GM19239 (cell line): ENCODE measurements around the gene TNFRSF14.
"Not testable (repeated sequence)": the region's sequence is repeated elsewhere in the genome, so short reads cannot be mapped to it uniquely, and the experiment has no call there.

ENCODE experiments used
- DNase-seq: peaks from one replicate; pipeline ENCODE4 v3.0.0; 2011; ENCODE audit warnings: low spot score; ENCODE audit not compliant: insufficient read length
- FAIRE-seq: peaks from 2 replicates; lab custom pipeline; 2011; peaks lifted over from hg19 to GRCh38; lab: Jason Lieb, UNC

Gene TNFRSF14

DNA sequence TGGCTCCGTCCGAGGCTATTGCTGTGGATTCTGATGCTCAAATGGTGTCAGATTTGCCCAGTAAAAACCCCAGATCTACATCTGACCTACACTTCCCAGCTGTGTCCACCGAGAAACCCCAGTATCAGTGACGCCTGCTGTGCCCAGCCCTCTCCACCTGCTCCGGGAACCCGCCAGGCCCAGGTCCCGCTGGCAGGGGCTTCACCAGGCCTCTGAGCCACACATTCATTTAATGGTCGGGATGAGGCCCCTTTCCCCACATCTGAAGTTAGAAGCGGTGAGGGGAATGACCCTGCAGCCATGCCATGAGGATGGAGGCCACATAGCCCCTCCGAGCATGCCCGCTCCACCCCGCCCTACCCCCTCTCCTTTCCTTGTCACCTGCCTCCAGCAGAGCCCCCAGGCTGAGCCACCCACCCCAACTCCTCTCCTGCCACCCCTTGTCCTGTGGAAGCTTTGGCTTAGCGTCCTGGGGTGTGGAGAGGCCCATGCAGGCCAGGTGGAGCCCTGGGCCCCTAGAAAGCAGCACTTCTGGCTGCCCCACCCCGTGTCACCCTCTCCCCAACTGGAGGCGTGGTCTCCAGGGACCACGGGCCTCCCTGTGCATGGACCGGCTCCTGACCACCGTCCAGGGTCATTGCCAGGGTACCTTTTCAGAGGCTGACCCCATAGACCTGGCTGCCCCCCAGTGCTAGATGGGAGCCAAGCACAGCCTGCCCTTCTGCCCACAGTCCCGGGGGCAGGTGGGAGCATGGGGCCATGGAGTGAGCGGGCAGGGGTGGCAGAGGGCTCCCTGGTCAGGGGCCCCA lies 8.0 kb downstream of the TNFRSF14 start:
- FAIRE-seq, result no peak
- no peak for DNase-seq

DNA sequence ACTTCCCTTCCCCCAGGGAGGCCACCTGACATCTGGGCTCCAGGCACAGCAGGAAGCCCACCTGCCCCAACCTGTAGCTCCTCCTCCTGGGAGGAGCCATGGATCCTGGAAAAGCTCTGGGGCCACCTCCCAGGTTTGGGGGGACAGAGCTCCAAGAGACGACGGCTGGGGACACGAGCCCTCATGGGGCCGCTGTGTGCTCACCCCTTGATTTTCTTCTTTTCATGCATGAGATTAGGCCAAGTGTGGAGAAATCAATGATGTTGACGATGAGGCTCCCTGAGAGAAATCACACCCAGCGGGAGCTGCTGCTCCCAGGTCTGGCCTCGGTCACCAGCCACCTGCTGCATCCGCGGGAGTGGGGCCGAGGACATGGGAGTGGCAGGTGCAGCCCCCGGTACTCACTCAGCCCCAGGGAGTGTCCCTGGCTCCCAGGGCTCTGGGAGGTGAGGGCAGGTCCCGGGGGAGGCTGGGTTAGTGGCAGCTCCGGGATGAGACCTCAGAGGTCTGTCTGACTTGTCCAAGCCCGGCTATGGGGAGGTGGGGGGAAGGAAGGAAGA lies 8.7 kb downstream of the TNFRSF14 start:
- DNase-seq, result no peak
- no peak for FAIRE-seq

DNA sequence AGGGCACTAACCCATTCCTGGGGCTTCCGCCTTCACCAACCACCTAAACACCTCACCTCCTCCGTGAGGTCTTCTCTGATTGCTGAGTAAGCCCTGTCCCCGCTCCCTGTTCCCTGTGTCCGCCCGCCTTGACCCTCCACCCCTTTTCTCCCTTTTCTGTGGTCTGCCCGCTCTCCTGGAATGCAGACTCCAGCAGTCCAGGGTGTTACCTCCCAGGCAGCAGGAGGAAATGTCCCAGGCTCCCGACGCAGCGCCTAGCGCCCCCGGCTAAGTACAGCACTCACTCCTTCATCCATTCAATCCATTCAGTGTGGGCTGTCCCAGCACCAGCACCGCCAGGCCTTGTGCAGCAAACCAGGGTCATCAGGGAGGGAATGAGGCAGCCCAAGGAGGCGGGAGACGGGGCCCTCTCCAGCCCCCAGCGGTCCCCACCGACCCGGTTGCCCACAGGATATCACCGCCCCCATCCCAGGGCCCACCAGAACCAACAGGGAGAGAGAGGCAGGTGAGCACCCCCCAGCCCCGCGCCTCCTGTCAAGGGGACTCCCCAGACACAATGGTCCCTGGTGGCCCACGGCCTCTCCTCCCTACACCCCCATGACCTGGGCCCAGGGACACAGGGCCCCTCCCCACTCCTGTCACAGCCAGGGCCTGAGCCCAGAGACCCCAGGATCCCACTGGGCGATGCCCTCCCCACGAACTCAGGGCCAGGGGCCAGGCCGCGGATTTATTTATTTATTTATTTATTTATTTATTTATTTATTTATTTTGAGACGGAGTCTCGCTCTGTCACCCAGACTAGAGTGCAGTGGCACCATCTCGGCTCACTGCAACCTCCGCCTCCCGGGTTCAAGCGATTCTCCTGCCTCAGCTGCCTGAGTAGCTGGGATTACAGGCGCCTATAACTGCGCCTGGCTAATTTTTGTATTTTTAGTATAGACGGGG lies 10.2 kb downstream of the TNFRSF14 start:
- no peak for FAIRE-seq
- DNase-seq, result no peak

DNA sequence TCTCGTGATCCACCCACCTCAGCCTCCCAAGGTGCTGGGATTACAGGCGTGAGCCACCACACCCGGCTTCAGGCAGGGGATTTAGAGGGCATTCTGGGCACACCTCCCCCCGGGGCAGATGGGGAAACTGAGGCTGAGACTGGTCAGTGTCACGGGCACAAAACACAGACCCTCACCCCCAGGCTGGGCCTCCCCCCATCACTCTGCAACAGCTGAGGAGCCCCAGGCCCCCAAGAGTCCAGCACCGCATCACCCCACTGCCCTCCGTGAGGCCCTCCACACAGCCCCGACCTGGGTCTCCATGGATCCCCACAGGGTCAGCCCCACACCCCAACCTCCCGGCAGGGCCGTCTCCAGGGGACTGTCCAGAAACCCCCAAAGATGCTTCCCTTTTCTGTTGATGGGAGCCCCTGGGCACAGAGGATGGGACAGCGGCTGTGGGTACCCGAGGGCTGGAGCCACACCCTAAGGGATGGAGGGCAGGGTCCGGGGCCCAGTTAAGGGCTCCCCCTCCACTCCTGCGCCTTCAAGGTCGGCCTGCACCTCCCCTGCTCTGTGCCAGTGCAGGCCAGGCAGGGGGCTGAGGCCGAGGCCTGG lies 11.0 kb downstream of the TNFRSF14 start:
- no peak for FAIRE-seq
- DNase-seq, result no peak

DNA sequence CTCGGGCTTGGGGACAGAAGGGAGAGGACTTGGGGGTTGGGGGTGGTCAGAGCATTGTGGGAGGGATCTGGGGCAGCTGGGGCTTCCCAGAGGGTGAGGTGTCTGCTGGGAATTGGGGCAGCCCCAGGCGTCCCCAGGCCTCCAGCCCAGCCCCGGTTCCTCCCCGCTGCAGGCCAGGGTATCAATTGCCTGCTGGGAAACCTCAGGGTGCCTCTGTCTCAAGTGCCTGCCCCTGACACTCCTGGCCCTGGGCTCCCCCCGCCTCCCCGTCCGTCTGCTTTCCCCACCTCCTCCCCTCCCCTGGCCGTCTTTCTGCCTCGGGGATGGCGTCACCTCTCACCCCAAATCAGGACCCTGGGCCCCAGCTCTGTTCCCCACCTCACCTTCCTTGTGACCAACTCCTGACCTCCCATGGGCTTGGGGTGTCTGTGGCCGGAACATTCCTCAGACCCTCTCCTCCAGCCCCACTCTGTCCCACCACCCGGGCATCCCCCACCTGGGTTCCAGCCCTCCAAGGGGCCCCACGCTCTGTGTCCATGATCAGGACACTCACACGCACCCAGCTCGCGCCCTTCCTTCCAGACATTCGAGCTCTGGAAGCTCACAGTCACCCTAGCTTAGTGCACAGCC lies 12.1 kb downstream of the TNFRSF14 start:
- peak; percentile 21 for FAIRE-seq
- not testable (repeated sequence) for DNase-seq

DNA sequence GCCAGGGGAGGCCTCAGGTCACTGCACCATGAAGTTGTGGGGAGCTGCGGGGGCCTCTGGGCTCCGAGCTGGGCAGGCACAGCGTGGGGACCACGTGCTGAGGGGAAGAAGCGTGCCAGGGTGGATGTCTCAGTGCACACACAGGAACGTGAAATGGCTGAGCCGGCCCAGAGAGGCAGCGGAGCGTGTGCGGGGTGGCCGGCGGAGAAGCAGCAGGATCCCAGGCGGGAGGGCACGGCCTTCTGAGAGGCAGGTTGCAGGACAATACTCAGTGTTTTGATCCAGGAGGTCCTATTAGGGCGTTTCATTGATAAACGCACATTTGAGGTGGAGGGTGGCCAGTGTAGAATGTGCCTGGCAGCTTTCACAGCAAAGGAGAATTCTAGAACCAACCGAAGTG lies 12.9 kb downstream of the TNFRSF14 start:
- no peak for FAIRE-seq
- no peak for DNase-seq

DNA sequence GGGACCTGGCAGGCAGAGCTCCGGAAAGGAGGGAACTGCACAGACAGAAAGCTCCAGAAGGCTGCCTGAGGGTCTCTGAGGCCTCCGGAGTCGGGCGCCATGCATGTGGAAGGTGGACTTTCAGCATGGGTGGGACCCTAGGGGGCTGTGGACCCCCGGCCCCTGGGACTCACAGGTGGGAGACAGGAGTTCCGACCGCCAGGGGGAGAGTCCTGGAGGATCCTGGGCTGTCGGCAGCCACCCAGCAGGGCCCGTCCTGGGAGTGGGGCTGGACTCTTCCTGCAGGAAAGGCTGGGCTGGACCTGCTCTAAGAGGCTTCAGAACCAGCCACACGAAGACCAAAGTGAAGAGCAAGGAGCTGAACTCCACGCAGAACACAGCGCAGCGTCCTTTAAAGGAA lies 13.5 kb downstream of the TNFRSF14 start:
- DNase-seq, FAIRE-seq: not testable (repeated sequence)

DNA sequence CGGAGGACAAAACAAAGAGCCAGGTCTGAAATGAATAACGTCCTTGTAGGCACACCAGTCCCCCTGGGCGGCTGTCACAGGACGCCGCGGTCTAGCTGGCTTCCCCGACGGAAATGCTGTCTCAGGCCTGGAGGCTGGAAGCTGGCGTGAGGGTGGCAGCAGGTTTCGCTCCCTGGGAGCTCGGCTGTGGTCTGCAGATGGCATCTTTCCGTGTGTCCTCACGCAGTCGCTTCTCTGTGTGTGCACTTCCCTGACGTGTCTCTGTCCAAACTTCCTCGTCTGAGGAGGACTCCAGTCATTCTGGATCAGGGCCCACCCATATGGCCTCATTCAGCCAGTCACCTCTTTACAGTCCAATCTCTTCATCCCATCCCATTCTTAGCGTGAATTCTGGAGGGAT lies 14.2 kb downstream of the TNFRSF14 start:
- FAIRE-seq, result no peak
- no peak for DNase-seq

DNA sequence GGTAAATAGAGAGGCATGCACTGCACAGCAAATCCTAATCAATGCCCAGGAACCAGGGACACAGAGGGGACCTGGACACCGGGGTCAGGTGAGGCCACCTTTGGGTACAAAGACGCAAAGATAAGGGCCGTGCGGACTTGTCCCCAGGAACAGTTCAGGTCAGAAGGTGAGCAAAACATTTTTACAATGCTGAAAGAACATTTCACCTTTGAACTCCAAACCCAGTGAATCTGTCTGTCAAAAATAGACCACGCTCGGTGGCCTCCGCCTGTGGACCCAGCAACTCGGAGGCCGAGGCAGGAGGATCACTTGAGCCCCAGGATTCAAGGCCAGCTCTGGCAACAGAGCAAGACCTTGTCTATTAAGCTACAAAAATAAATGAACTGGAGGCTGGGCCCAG lies 15.2 kb downstream of the TNFRSF14 start:
- DNase-seq (no peak), FAIRE-seq (no peak)

DNA sequence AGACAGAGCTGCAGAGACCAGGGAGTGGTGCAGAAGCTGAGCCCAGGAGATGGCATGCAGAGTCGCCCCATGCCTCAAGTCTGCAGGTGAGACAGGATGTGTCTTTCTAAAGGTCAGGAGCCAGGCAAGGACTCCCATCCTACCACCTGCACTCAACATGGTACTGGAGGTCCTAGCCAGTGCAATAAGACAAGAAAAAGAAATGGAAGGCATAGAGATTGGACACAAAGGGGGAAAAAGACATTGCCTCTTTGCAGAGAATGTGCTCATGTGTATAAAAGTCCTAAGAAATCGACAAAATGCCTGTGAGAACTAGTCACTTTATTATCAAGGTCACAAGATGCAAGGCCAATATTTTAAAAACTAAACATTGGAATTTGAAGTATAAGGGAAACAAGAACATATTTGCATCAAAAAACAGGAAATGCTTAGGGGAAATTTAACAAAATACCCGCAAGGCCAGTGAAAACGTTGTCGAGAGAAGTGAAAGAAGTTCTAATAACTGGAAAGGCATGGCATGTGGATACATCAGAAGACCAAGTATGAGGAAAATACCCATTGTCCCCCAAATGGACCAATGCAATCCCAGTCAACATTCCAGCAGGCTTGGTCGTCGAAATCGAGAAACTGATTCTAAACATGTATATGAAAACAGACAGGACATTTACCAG lies 17.2 kb downstream of the TNFRSF14 start:
- DNase-seq (no peak), FAIRE-seq (no peak)

DNA sequence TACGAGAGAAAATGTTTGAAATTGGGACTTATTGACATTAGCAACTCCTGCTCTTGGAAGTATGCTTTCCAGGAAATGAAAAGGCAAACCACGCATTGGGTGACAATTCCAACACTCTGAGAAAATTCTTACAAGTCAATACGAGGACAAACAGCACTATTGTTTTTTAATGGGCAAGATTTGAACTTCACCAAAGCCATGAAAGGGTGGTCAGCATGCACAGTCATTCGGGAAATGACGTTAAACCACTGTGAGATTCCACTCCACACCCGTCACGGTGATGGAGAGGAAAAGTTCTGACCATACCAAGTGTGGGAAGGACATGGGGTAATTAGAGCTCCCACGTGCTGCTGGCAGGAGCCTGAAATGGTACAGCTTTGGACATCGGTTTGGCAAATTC lies 18.2 kb downstream of the TNFRSF14 start:
- no peak for FAIRE-seq
- no peak for DNase-seq

DNA sequence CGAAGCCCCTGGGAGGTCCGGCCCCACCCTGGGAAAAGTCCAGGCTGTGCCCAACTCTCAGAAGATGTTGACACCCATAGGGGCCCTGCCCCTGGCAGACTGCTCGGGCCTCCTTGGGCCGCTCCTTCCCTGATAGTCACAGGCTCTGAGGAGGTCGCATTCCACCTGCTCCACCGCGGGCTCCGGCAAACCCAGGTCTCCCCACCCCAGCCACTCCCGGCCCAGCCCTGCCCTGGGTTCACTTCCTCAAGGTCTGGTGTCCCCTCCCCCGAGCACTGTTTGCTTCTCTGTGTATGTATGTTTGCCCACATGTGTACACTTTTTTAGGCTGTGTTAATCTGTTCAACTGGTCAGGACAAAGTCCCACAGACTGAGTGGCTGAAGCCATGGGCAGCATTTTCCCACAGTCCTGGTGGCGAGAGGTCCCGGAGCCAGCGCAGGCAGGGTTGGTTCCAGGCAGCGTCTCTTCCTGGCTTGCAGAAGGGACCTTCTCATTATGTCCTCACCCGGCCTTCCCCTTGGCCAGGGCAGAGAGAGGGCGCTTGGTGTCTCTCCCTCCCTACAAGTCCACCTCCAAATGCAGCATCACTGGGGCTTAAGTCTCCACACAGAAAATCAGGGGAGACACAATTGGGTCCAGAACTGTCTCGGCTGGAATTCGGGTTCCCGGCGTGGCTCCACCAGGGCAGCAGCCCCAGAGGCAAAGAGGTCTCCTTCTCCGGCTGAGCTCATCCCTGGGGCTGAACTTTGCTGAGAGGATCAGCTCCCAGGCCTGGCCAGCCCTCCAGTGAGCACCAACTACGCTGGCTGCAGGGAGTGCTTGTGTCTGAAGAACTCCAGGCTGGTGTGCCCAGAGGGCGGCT lies 19.9 kb downstream of the TNFRSF14 start:
- no peak for DNase-seq
- peak; percentile 35 for FAIRE-seq

DNA sequence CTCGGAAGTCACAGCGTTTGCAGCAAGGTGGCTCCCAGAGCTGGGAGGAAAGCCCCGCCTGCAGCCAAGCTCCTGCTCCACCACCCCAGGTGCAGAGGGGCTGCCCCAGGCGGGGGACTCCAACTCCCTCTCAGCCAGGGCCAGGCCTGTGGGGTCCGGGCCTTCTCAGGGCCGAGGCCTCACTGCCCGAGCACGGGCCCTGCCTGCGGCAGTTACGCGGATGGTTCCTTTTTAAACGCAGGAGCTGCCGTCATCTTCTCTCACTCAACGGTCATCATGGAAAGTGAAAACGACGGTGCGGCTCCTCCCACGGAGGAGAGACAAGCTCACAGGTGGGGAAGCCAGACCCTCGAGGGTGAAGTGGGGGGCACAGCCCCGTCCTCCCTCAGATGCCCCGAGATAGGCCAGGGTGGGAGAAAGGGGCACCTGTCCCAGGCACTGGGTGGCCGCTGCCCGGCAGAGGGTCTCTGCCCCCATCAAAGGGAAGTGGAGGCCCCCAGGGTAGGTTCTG lies 21.4 kb downstream of the TNFRSF14 start:
- not testable (repeated sequence) for FAIRE-seq, DNase-seq

DNA sequence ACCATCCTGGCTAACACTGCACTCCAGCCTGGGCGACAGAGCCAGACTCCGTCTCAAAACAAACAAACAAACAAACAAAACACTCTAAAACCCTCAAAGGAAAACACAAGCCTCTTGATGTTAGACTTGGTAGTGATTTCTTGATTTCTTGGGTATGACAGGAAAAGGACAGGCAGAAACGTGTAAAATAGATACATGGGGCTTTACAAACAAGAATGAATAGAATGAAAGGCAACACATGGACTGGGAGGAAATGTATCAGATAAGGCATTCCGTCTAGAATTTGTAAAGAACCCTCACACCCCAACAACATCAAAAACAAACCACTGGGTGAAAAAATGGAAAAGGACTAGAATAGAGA lies 22.6 kb downstream of the TNFRSF14 start:
- peak; percentile 69 for FAIRE-seq
- no peak for DNase-seq

DNA sequence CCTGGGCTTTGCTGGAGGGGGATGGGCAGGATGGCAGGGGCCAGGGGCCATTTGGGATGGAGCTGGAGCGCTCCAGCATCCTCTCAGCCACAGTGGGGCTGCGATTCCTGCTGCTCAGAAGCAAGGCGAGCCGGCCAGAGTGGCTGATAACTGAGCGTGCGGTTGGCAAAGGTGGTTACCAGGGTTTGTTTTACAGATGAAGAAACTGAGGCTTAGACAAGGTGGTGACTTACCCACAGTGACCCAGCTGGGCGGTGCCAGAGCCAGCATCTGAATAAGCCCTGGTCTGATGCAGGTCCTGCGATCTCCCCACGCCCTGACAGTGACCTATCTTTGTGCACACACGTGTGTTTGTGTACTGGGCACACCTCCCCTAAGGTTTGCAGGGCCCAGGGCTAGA lies 24.5 kb downstream of the TNFRSF14 start:
- DNase-seq, result no peak
- FAIRE-seq, result no peak

DNA sequence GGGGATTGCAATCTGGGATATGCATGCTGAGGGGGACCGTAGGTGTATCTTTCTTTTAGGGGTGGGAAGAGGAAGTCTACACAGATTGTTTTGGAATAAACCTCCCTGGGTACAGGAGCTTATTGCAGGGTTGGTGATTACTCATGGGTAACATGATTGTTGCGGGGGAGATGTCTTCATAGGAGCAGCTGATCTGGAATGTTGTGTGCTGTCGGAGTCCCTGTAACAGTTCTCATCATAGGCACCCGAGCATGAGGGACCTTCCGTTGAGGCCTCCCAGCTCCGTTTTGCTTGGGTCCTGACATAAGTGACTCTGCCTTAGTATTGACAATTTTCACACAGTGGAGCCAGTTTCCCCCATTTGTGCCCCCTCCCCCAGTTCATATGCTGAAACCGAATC lies 26.2 kb downstream of the TNFRSF14 start:
- FAIRE-seq (no peak), DNase-seq (no peak)

DNA sequence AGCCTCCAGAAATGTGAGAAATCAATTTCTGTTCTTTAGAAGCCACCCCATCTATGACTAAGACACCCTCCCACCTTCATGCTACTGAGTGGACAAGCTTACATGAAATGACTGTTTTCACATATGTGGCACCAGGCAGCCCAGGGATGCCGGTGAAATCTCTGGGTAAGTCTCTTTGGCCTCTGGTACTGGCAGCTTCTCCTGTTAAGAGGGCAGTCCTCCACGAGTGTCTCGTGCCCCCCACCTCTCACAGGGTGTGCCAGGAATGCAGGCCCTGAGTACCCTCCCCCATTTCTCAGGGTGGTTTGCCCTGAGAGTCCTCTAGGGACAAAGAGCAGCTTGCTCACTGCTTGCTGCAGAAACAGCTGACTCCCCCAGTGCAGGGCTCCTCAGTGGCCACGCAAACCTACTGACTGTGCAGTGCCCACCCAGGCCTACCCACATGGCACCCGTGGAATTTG lies 27.2 kb downstream of the TNFRSF14 start:
- FAIRE-seq (no peak), DNase-seq (no peak)

DNA sequence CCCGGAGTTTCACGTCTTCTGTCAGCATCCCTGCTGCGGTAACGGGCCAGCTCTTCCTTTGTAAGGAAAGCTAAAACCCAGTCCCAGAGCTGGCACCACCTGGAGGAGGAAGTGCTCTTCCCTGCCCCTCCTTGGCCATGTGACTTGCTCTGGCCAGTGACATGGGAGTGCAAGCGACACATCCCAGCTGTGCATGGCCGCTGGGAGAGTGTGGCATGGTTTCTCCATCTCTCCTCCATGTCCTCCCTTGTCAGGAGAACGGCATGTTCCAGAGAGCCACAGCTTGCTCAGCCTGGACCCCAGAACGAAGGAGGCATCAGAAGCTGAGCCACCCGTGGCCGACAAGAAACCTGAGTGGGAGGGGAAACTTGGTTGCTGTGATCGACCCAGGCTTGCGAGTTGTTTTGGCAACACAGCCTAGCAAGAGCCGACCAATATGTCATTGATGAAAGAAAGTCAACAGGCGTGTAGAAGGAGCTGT lies 27.7 kb downstream of the TNFRSF14 start:
- no peak for DNase-seq

More for the DNA sequence above, 27.7 kb downstream of the TNFRSF14 start:
- FAIRE-seq, result no peak
